HEK293 (cell line): ENCODE measurements around the gene AFDN.

Experiments used
- CTCF ChIP-seq: fragments of 450-650 bp; formaldehyde crosslinking; IDR thresholded peaks from 2 replicates; pipeline ENCODE4 v1.5.1; 2016; ENCODE audit warnings: missing biosample characterization, missing genetic modification characterization
- GLI2 ChIP-seq: fragments of 450-650 bp; formaldehyde crosslinking; IDR thresholded peaks from 2 replicates; pipeline ENCODE4; 2017; ENCODE audit warnings: missing biosample characterization, missing genetic modification characterization, low read depth, borderline replicate concordance
- GLIS2 ChIP-seq: fragments of 450-650 bp; formaldehyde crosslinking; IDR thresholded peaks from 2 replicates; pipeline ENCODE4 v1.5.1; 2016; ENCODE audit warnings: missing biosample characterization, missing genetic modification characterization
- RBAK ChIP-seq: fragments of 450-650 bp; formaldehyde crosslinking; IDR thresholded peaks from 2 replicates; pipeline ENCODE4 v1.5.1; 2016; ENCODE audit warnings: missing biosample characterization, missing genetic modification characterization
- TCF7L2 ChIP-seq: IDR thresholded peaks from 2 replicates; pipeline ENCODE4 v1.6.1; 2011; ENCODE audit warnings: low read depth, mild to moderate bottlenecking, inconsistent platforms, low read length, moderate library complexity, borderline replicate concordance
- ZBTB8A ChIP-seq: fragments of 450-650 bp; formaldehyde crosslinking; IDR thresholded peaks from 2 replicates; pipeline ENCODE4 v1.5.1; 2016; ENCODE audit warnings: missing biosample characterization, missing genetic modification characterization
- ZNF121 ChIP-seq: fragments of 450-650 bp; formaldehyde crosslinking; IDR thresholded peaks from 2 replicates; pipeline ENCODE4 v1.5.1; 2016; ENCODE audit warnings: missing biosample characterization, missing genetic modification characterization
- ZNF391 ChIP-seq: fragments of 450-650 bp; formaldehyde crosslinking; IDR thresholded peaks from 2 replicates; pipeline ENCODE4 v1.5.1; 2016; ENCODE audit warnings: low read depth, missing biosample characterization, missing genetic modification characterization, borderline replicate concordance
- ZNF423 ChIP-seq: fragments of 450-650 bp; formaldehyde crosslinking; IDR thresholded peaks from 2 replicates; pipeline ENCODE4 v1.5.1; 2016; ENCODE audit warnings: missing biosample characterization, missing genetic modification characterization
- ZNF571 ChIP-seq: fragments of 450-650 bp; formaldehyde crosslinking; IDR thresholded peaks from 2 replicates; pipeline ENCODE4 v1.5.0; 2017; ENCODE audit warnings: missing biosample characterization, missing genetic modification characterization
- ZNF707 ChIP-seq: fragments of 450-650 bp; formaldehyde crosslinking; IDR thresholded peaks from 2 replicates; pipeline ENCODE4 v1.5.1; 2016; ENCODE audit warnings: missing biosample characterization, missing genetic modification characterization
- ZSCAN18 ChIP-seq: fragments of 450-650 bp; formaldehyde crosslinking; IDR thresholded peaks from 2 replicates; pipeline ENCODE4 v1.5.1; 2016; ENCODE audit warnings: missing biosample characterization, missing genetic modification characterization

- TF ChIP-seq CTCF (tag by site-specific recombination) (no peak), GLI2 (tag by site-specific recombination) (no peak), TCF7L2 (no peak), GLIS2 (tag by site-specific recombination) (no peak), ZNF423 (tag by site-specific recombination) (no peak), ZNF391 (tag by site-specific recombination) (no peak), ZNF121 (tag by site-specific recombination) (no peak), RBAK (tag by site-specific recombination) (no peak), ZBTB8A (no peak), ZNF707 (tag by site-specific recombination) (no peak), ZNF571 (tag by site-specific recombination) (no peak), ZSCAN18 (tag by site-specific recombination) (no peak)
These were observed 168.6 kb downstream of the AFDN start for GRCh38 chr6:167995302-167995701.
